ENCODE results near the gene SGCB. TPM values are rescaled to one million over a fixed set of nuclear protein-coding genes. Genes with fewer than 3 reads are reported as not detected.

Gene SGCB
- total and polyA plus RNA-seq, 2 donors: 2.5 to 8.8 TPM

DNA sequence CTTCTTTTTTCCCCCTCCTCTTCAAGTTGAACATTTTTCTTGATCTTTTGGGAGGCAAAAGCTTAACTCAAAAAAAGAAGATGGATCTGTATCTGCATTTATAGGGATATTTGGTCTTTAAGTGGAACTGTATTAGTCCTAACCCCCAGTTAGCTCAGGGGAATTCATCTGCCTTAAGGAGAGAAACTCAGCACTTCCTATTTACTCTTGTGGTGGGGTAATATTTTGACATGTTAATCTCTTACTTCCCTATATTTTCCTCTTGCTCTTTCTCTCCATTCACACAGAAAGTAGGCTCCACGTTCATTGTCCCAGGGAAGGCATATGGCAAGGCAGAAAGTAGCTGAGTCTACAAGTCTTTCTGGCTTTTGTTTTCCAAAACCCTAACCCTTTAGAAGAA lies 23.2 kb downstream of the SGCB start:
- Histone ChIP-seq H3K27me3 (ENCODE audit: control insufficient read depth in 2 of 2, insufficient read depth in 1 of 2, low read length in 1 of 2) (no peaks in the 10 kb centered on the region), H3K4me3 (ENCODE audit: low read length in 2 of 2) (no peak overlapping the region), H3K27ac (ENCODE audit: low read depth in 1 of 2, low read length in 1 of 2) (no peak overlapping the region), H3K9me3 (ENCODE audit: control insufficient read depth in 2 of 2, insufficient read depth in 1 of 2, low read length in 1 of 2) (no peaks in the 10 kb centered on the region), H3K4me1 (ENCODE audit: control insufficient read depth in 2 of 2, insufficient read depth in 2 of 2, low read length in 2 of 2) (no peaks in the 10 kb centered on the region), H3K36me3 (ENCODE audit: control insufficient read depth in 2 of 2, insufficient read depth in 2 of 2, low read length in 1 of 2) (no peaks in the 10 kb centered on the region)
- WGBS: 17% methylated on average over 1 of the region's 1 CpG
- no peak for DNase-seq (ENCODE audit: low read depth in 6 of 9, low spot score in 9 of 9)

GRCh38 chr4:52012651-52013050 lies 25.4 kb downstream of the SGCB start:
- H3K4me1 ChIP-seq (ENCODE audit: control insufficient read depth in 2 of 2, insufficient read depth in 2 of 2, low read length in 2 of 2): no peaks in the 10 kb centered on the region
- H3K27me3 ChIP-seq (ENCODE audit: control insufficient read depth in 2 of 2, insufficient read depth in 1 of 2, low read length in 1 of 2): no peaks in the 10 kb centered on the region
- DNase-seq (ENCODE audit: low read depth in 6 of 9, low spot score in 9 of 9): no peak
- 95% methylated on average over 1 of the region's 1 CpG for WGBS
- no peaks in the 10 kb centered on the region for H3K36me3 ChIP-seq (ENCODE audit: control insufficient read depth in 2 of 2, insufficient read depth in 2 of 2, low read length in 1 of 2)
- no peaks in the 10 kb centered on the region for H3K9me3 ChIP-seq (ENCODE audit: control insufficient read depth in 2 of 2, insufficient read depth in 1 of 2, low read length in 1 of 2)
- H3K27ac ChIP-seq (ENCODE audit: low read depth in 1 of 2, low read length in 1 of 2): no peak overlapping the region
- H3K4me3 ChIP-seq (ENCODE audit: low read length in 2 of 2): no peak overlapping the region

DNA sequence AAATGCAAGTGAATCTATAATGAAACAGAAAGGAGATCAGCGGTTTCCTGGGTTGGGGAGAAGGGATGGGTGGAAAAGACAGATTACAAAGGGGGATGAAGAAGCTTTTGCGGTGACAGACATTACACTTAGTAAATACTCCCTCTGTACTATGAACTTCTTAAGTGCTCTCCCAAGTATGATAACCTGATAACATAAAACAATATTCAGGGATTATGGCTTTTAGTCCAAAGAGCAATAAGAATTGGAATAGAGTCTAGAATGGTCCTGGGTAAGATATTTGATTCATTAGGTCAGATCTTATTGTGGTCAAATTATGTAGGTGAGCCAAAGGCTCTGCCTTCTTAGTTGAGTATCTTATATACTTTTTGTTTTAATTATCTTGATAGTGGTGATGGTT lies 27.1 kb downstream of the SGCB start:
- Histone ChIP-seq H3K4me1 (ENCODE audit: control insufficient read depth in 2 of 2, insufficient read depth in 2 of 2, low read length in 2 of 2) (no peaks in the 10 kb centered on the region), H3K9me3 (ENCODE audit: control insufficient read depth in 2 of 2, insufficient read depth in 1 of 2, low read length in 1 of 2) (no peaks in the 10 kb centered on the region), H3K27ac (ENCODE audit: low read depth in 1 of 2, low read length in 1 of 2) (no peak overlapping the region), H3K36me3 (ENCODE audit: control insufficient read depth in 2 of 2, insufficient read depth in 2 of 2, low read length in 1 of 2) (no peaks in the 10 kb centered on the region), H3K4me3 (ENCODE audit: low read length in 2 of 2) (no peak overlapping the region), H3K27me3 (ENCODE audit: control insufficient read depth in 2 of 2, insufficient read depth in 1 of 2, low read length in 1 of 2) (no peaks in the 10 kb centered on the region)
- DNase-seq (ENCODE audit: low read depth in 6 of 9, low spot score in 9 of 9): no peak
- WGBS: 95% methylated on average over 2 of the region's 2 CpGs

DNA sequence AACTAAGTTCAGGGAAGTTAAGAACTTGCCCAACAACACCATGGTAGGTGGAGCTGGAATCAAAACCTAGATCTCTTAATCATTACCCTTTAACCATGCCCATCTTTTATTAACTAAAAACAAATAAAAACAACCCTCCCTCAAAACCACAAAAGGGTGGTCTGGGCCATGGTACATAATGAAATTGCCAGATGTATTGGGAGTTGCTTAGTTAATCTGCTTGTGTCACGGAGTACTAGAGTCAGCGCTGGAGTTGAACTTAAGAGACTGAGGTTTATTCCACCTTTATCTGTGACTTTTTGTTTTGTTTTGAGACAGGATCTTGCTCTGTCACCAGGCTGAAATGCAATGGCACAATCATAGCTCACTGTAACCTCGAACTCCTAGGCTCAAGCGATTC lies 31.2 kb downstream of the SGCB start:
- no peaks in the 10 kb centered on the region for H3K27me3 ChIP-seq (ENCODE audit: control insufficient read depth in 2 of 2, insufficient read depth in 1 of 2, low read length in 1 of 2)

DNA sequence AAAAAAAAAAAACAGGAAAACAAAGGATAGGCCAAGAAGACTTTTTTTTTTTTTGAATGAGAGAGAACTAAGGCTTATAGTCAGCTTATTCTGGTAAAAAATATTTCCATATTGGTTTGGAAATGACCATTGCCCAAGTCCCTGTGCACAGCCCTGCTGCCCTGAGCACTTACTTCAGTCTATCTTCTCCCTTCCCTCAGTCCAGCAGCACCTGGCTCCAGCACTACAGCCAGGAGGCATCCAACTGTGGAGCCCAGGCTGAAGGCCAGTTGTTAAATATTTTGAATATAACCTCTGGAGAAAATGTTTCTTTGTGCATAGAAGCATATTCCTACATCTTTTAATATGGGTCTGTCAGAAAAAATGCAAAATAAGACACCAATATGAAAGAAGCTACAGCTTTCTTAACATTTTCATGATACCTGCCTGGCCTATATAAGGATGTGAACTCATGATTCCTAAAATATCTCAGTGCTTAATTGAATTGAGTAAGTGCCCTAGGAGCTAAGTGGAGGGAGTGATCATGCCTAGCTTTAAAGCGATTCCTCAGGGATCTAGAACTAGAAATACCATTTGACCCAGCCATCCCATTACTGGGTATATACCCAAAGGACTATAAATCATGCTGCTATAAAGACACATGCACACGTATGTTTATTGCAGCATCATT lies 32.4 kb downstream of the SGCB start:
- Histone ChIP-seq H3K4me3 (ENCODE audit: low read length in 2 of 2) (no peak overlapping the region), H3K27ac (ENCODE audit: low read depth in 1 of 2, low read length in 1 of 2) (no peak overlapping the region), H3K27me3 (ENCODE audit: control insufficient read depth in 2 of 2, insufficient read depth in 1 of 2, low read length in 1 of 2) (no peaks in the 10 kb centered on the region), H3K9me3 (ENCODE audit: control insufficient read depth in 2 of 2, insufficient read depth in 1 of 2, low read length in 1 of 2) (no peaks in the 10 kb centered on the region), H3K36me3 (ENCODE audit: control insufficient read depth in 2 of 2, insufficient read depth in 2 of 2, low read length in 1 of 2) (no peaks in the 10 kb centered on the region), H3K4me1 (ENCODE audit: control insufficient read depth in 2 of 2, insufficient read depth in 2 of 2, low read length in 2 of 2) (no peaks in the 10 kb centered on the region)
- 98% methylated on average over 1 of the region's 2 CpGs for WGBS
- no peak for DNase-seq (ENCODE audit: low read depth in 6 of 9, low spot score in 9 of 9)

More for the DNA sequence above, 31.2 kb downstream of the SGCB start:
- 98% methylated on average over 4 of the region's 4 CpGs for WGBS
- Histone ChIP-seq H3K36me3 (ENCODE audit: control insufficient read depth in 2 of 2, insufficient read depth in 2 of 2, low read length in 1 of 2) (no peaks in the 10 kb centered on the region), H3K4me1 (ENCODE audit: control insufficient read depth in 2 of 2, insufficient read depth in 2 of 2, low read length in 2 of 2) (no peaks in the 10 kb centered on the region), H3K9me3 (ENCODE audit: control insufficient read depth in 2 of 2, insufficient read depth in 1 of 2, low read length in 1 of 2) (no peaks in the 10 kb centered on the region), H3K4me3 (ENCODE audit: low read length in 2 of 2) (no peak overlapping the region), H3K27ac (ENCODE audit: low read depth in 1 of 2, low read length in 1 of 2) (no peak overlapping the region)
- no peak for DNase-seq (ENCODE audit: low read depth in 6 of 9, low spot score in 9 of 9)

DNA sequence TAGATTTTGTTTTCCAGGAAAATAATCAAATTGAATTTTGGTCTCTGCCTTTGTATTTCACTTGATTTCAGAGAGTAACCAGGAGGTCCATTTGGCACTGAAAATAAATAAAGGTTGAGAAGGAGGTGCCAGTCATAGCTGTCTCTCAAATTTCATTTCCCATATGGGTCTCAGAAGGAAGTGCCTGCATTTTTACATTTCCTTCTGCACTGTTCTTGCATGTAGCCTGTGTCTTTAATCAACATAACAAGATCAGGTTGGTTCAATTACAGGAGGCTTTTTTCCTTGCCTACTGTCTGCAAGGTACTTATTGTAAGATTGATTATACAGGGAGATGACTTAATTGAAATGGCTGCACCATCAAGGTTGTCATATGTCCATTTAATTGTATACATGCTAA lies 33.7 kb downstream of the SGCB start:
- no peak for DNase-seq (ENCODE audit: low read depth in 6 of 9, low spot score in 9 of 9)
- H3K4me1 ChIP-seq (ENCODE audit: control insufficient read depth in 2 of 2, insufficient read depth in 2 of 2, low read length in 2 of 2): no peaks in the 10 kb centered on the region
- no peaks in the 10 kb centered on the region for H3K36me3 ChIP-seq (ENCODE audit: control insufficient read depth in 2 of 2, insufficient read depth in 2 of 2, low read length in 1 of 2)
- no peaks in the 10 kb centered on the region for H3K9me3 ChIP-seq (ENCODE audit: control insufficient read depth in 2 of 2, insufficient read depth in 1 of 2, low read length in 1 of 2)
- no peaks in the 10 kb centered on the region for H3K27me3 ChIP-seq (ENCODE audit: control insufficient read depth in 2 of 2, insufficient read depth in 1 of 2, low read length in 1 of 2)
- no peak overlapping the region for H3K27ac ChIP-seq (ENCODE audit: low read depth in 1 of 2, low read length in 1 of 2)
- no peak overlapping the region for H3K4me3 ChIP-seq (ENCODE audit: low read length in 2 of 2)

GRCh38 chr4:52001616-52002015 lies 36.5 kb downstream of the SGCB start:
- H3K36me3 ChIP-seq (ENCODE audit: control insufficient read depth in 2 of 2, insufficient read depth in 2 of 2, low read length in 1 of 2): no peaks in the 10 kb centered on the region
- no peaks in the 10 kb centered on the region for H3K9me3 ChIP-seq (ENCODE audit: control insufficient read depth in 2 of 2, insufficient read depth in 1 of 2, low read length in 1 of 2)
- WGBS: 94% methylated on average over 2 of the region's 2 CpGs
- H3K27me3 ChIP-seq (ENCODE audit: control insufficient read depth in 2 of 2, insufficient read depth in 1 of 2, low read length in 1 of 2): no peaks in the 10 kb centered on the region
- DNase-seq (ENCODE audit: low read depth in 6 of 9, low spot score in 9 of 9): no peak
- no peak overlapping the region for H3K4me3 ChIP-seq (ENCODE audit: low read length in 2 of 2)
- no peaks in the 10 kb centered on the region for H3K4me1 ChIP-seq (ENCODE audit: control insufficient read depth in 2 of 2, insufficient read depth in 2 of 2, low read length in 2 of 2)
- no peak overlapping the region for H3K27ac ChIP-seq (ENCODE audit: low read depth in 1 of 2, low read length in 1 of 2)

DNA sequence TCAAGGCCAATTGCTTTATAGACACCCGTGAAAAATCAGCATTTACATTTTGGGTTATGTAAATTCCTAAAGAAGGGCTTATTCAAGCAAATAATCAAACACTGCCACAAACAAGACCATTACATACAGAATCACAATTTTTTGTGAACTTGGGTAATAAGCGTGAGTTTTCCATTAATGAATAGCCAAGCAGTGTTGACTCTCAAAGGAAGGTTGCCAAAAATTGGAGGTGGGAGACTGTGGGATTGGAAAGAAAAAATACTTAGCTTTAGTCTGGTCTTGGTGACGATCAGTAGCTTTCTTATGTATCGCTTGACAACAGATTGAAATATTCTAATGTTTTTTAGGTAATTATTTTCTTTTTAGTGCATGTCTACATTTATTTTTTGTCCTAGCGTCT lies 38.8 kb downstream of the SGCB start:
- H3K36me3 ChIP-seq (ENCODE audit: control insufficient read depth in 2 of 2, insufficient read depth in 2 of 2, low read length in 1 of 2): no peaks in the 10 kb centered on the region
- no peaks in the 10 kb centered on the region for H3K4me1 ChIP-seq (ENCODE audit: control insufficient read depth in 2 of 2, insufficient read depth in 2 of 2, low read length in 2 of 2)
- H3K27ac ChIP-seq (ENCODE audit: low read depth in 1 of 2, low read length in 1 of 2): no peak overlapping the region
- DNase-seq (ENCODE audit: low read depth in 6 of 9, low spot score in 9 of 9): no peak
- H3K27me3 ChIP-seq (ENCODE audit: control insufficient read depth in 2 of 2, insufficient read depth in 1 of 2, low read length in 1 of 2): no peaks in the 10 kb centered on the region
- no peak overlapping the region for H3K4me3 ChIP-seq (ENCODE audit: low read length in 2 of 2)
- H3K9me3 ChIP-seq (ENCODE audit: control insufficient read depth in 2 of 2, insufficient read depth in 1 of 2, low read length in 1 of 2): peaks cover 0 to 8% of the 10 kb centered on the region in 2 donors
- 95% methylated on average over 5 of the region's 5 CpGs for WGBS

DNA sequence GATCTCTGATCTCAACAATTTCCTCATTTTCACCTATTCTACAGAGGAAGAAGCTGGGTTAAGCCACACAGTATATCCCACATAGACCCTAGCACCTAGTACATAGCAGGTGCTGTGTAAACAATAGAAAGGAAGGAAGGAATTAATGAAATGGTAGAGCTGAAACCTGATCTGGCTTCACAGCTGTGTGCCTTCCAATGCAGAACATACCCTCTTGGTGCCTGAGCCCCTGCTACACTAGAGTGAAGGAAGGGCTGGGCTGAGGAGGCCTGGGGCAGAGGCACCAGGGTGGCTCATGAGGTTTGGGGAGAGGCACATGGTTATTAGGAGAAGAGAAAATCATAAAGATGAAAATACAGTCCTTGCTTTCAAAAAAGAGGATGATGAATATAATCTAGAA lies 39.3 kb downstream of the SGCB start:
- H3K27me3 ChIP-seq (ENCODE audit: control insufficient read depth in 2 of 2, insufficient read depth in 1 of 2, low read length in 1 of 2): no peaks in the 10 kb centered on the region
- no peaks in the 10 kb centered on the region for H3K36me3 ChIP-seq (ENCODE audit: control insufficient read depth in 2 of 2, insufficient read depth in 2 of 2, low read length in 1 of 2)
- no peak overlapping the region for H3K4me3 ChIP-seq (ENCODE audit: low read length in 2 of 2)
- H3K4me1 ChIP-seq (ENCODE audit: control insufficient read depth in 2 of 2, insufficient read depth in 2 of 2, low read length in 2 of 2): no peaks in the 10 kb centered on the region
- H3K9me3 ChIP-seq (ENCODE audit: control insufficient read depth in 2 of 2, insufficient read depth in 1 of 2, low read length in 1 of 2): peaks cover 0 to 8% of the 10 kb centered on the region in 2 donors
- H3K27ac ChIP-seq (ENCODE audit: low read depth in 1 of 2, low read length in 1 of 2): no peak overlapping the region
- no peak for DNase-seq (ENCODE audit: low read depth in 6 of 9, low spot score in 9 of 9)

GRCh38 chr4:51997647-51998046 lies 40.5 kb downstream of the SGCB start:
- Histone ChIP-seq H3K27me3 (ENCODE audit: control insufficient read depth in 2 of 2, insufficient read depth in 1 of 2, low read length in 1 of 2) (no peaks in the 10 kb centered on the region), H3K4me1 (ENCODE audit: control insufficient read depth in 2 of 2, insufficient read depth in 2 of 2, low read length in 2 of 2) (no peaks in the 10 kb centered on the region), H3K27ac (ENCODE audit: low read depth in 1 of 2, low read length in 1 of 2) (no peak overlapping the region), H3K4me3 (ENCODE audit: low read length in 2 of 2) (no peak overlapping the region), H3K9me3 (ENCODE audit: control insufficient read depth in 2 of 2, insufficient read depth in 1 of 2, low read length in 1 of 2) (peaks cover 0 to 8% of the 10 kb centered on the region in 2 donors), H3K36me3 (ENCODE audit: control insufficient read depth in 2 of 2, insufficient read depth in 2 of 2, low read length in 1 of 2) (no peaks in the 10 kb centered on the region)
- DNase-seq (ENCODE audit: low read depth in 6 of 9, low spot score in 9 of 9): no peak

Data from thymus (tissue), 11 donors.